Motor neuron (in vitro differentiated cells): ENCODE measurements around the gene INPP5J. TPM values are rescaled to one million over a fixed set of nuclear protein-coding genes. Genes with fewer than 3 reads are reported as not detected.
A peak's percentile ranks its signal among the peaks of the same experiment; 100 is the strongest.
"Not testable (repeated sequence)": the region's sequence is repeated elsewhere in the genome, so short reads cannot be mapped to it uniquely, and the experiment has no call there.

Experiments used
- ATAC-seq, 8 experiments: fragments of 200-7000 bp; cut with Tn5 transposase; replicated peaks in 6 of 8; 2 replicates each; pipeline ENCODE4 v1.8.0; 2021; ENCODE audit warnings: mild to moderate bottlenecking in 8 of 8, moderate library complexity in 8 of 8
- H3K27ac ChIP-seq, 2 donors: fragments of 250-450 bp; sonication (Bioruptor Pico); 2 replicates each; pipeline ENCODE4 v1.9.0; 2021; ENCODE audit warnings: antibody characterized with exemption in 2 of 2, mild to moderate bottlenecking in 2 of 2, moderate library complexity in 1 of 2
- H3K4me1 ChIP-seq, 2 donors: fragments of 250-450 bp; sonication (Bioruptor Pico); replicated peaks in 1 of 2; 2 replicates each; pipeline ENCODE4 v1.6.1; 2021; ENCODE audit warnings: antibody characterized with exemption in 2 of 2, mild to moderate bottlenecking in 2 of 2, moderate library complexity in 1 of 2
- H3K4me3 ChIP-seq, 5 donors: fragments of 250-450 bp; sonication (Bioruptor Pico); 2 replicates each; pipeline ENCODE4 v1.9.0; 2021; ENCODE audit warnings: antibody characterized with exemption in 5 of 5, mild to moderate bottlenecking in 5 of 5, moderate library complexity in 4 of 5
- WGBS, 10 experiments: fragments of 450-650 bp; shearing (Covaris generic); methylation state at CpG; one replicate each; pipeline ENCODE4 v1.0.0; 2022; 5-methylcytosine and 5-hydroxymethylcytosine counted together
- in situ Hi-C, 9 experiments: fragments of 400-800 bp; cut with MboI; loops; one replicate each; pipeline ENCODE4 v1.15.0; 2021; ENCODE audit warnings: low sequenced_read_pairs in 9 of 9, low pct_unique_long_range_greater_than_20kb in 2 of 9; ENCODE audit not compliant: unreplicated experiment in 9 of 9
- total RNA-seq, 8 experiments: library from RNA; unstranded; fragments of 300-600 nt; gene quantifications; 2 replicates each; pipeline versions ENCODE4 v1.2.3 to v1.2.4, GENCODE V29; 2022

Gene INPP5J
- total RNA-seq, 8 experiments from 2014 or later: 1.2 to 6.0 (median 3.6) TPM

- no peak overlapping the region for H3K27ac ChIP-seq
- peaks cover 5% of the 10 kb centered on the region in 2 donors for H3K4me1 ChIP-seq
- in situ Hi-C loops: no loop called here
- peak overlapping the region in 1 of 5 donors; percentile 69 for H3K4me3 ChIP-seq
- no peak for ATAC-seq
- WGBS, 10 experiments: 23 to 100% (median 100%) methylated on average over 1 to 3 of the region's 4 CpGs; no CpG with 5 or more reads in 7 of the 10 experiments
Measured at GRCh38 chr22:31106001-31106571, 16.7 kb upstream of the INPP5J start.

DNA sequence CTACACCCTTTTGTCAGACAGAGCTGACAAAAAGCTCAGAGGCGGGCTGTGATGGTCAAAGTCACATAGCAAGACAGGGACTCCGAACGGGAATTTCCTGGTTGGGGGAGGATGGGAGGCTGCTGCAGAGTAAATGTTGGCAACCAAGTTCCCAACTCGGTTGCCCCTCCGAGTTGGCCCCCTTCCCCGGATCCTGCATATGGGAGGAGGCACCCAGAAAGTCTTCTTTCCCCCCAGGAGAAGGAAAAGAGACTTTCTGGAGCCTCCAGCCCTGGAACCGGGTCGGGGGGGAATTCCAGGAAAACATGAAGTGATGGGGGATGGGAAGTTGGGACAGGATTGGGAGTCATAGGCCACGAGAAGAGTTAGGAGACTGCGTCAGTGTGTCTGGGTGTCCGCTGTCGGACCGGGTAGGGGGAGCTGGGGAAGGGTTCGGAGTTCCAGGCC is 16.0 kb upstream of the INPP5J start:
- peak overlapping the region; percentile 30 to 69 (median 43) for H3K4me3 ChIP-seq
- WGBS, 10 experiments: 3 to 71% (median 25%) methylated on average over 1 to 9 of the region's 14 CpGs; no CpG with 5 or more reads in 4 of the 10 experiments
- peak in 2 of 8 experiments; percentile 7 to 13 for ATAC-seq
- in situ Hi-C loops: no loop called here
- H3K27ac ChIP-seq: no peak overlapping the region
- peaks cover 5% of the 10 kb centered on the region in 2 donors for H3K4me1 ChIP-seq

DNA sequence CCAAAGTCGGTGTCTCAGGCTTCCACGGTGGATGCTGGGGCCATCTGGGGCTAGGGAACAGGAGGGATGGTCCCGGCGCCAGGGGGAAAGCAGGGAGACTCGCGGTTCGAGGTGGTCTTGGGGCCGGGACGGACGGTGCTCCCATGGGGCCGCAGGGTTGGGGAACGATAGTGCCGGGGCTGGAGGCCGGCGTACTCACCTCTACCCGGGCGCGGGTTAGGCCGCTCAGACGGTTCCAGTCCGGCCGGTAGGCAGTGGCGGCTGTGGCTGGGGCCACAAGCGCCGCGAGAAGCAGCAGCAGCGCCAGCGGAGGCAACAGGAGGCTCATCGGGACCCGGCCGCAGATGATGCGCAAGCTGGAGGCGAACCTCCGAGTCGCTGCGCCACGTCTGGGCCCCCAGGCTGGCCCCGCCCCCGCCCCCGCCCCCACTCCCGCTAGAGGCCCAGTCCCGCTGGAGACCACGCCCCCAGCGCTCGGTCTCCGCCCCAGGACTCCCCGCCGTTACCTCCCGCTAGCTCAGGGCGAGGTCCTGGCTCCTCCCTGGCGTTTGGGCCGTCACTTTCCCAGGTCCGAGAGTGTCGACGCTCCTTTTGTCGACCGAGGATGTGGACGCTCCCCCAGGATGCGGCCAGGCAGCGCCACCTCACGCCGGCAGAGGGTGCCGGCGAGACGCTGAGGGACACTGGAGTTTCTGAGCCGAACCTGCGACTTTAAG is 15.4 kb upstream of the INPP5J start, which contains the start of gene SELENOM:
SELENOM (minus strand) TSS at position 391 of the 716 bp plus-strand sequence; CDS start at position 328, 63 bp downstream.
- peaks cover 5% of the 10 kb centered on the region in 2 donors for H3K4me1 ChIP-seq
- peak within 1 kb of the TSS; percentile 30 to 69 (median 43) for H3K4me3 ChIP-seq
- peak within 1 kb of the TSS; percentile 13 to 43 for H3K27ac ChIP-seq
- in situ Hi-C loops: no loop called here
- peak; percentile 84 to 99 (median 98) for ATAC-seq
- WGBS, 10 experiments: 0 to 4% (median 0%) methylated on average over 1 to 12 of the region's 67 CpGs; no CpG with 5 or more reads in 5 of the 10 experiments

DNA sequence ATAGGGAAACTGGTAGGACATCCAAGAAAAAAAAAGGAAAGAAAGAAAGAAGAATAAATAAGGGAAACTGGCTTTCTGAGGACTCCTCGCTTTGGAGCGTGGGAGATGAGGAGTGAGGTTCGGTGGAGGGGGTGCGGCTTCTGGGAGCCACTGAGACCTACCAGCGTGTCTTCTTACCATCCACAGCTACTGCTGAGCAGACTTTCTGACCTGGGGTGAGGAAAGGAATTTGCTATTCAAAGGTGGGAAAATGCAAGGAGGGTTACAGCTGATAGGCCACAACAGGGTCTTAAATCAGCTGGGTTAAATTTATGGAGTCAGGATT is 14.9 kb upstream of the INPP5J start:
- Histone ChIP-seq H3K27ac (no peak overlapping the region), H3K4me3 (peak overlapping the region; percentile 30 to 69 (median 43)), H3K4me1 (peaks cover 5% of the 10 kb centered on the region in 2 donors)
- whole genome bisulfite sequencing, 10 experiments: 0 to 20% (median 3%) methylated on average over 1 to 5 of the region's 5 CpGs; no CpG with 5 or more reads in 1 of the 10 experiments
- peak in 5 of 8 experiments; percentile 5 to 30 (median 27) for ATAC-seq
- in situ Hi-C loops: no loop called here

- in situ Hi-C loops, H3K4me1 ChIP-seq, H3K27ac ChIP-seq, ATAC-seq, H3K4me3 ChIP-seq: not testable (repeated sequence)
- 57 to 100% (median 90%) methylated on average over 1 to 6 of the region's 7 CpGs; no CpG with 5 or more reads in 3 of the 10 experiments for WGBS, 10 experiments
Measured at GRCh38 chr22:31112547-31113091, 10.1 kb upstream of the INPP5J start.

DNA sequence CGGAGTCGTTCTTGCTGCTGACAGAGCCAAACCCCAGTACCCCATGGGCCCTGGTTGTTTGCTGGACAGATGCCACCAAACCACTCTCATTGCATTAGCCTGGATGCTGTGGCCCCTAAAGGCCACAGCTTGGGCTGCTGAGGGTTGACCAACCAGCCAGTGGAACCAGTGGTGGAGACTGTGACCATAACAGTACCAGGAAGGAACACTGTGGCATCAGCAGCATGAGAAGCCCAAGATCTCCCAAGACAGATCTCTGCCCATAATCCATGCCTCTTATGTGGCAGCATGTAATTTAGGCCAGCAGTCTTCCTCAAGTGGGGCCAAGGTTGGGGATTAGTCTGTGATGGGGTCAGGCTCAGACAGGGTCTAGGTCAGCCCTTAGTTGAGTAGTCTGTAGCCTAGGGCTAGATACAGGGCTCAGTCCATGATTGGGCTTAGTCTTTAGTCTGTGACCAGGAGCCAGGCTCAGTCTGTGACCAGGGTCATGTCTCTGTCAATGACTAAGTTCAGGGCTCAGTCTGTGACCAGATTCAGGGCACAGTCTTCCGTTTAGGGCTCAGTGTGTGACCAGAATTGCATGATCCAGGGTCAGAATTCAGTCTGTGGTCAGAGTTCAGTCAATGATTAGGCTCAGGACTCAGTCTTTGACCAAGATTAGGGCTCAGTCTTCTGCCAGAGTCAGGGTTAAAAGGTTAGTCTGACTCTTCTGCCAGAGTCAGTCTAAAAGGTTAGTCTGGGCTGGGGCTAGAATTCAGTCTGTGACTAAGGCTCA is 4.5 kb upstream of the INPP5J start:
- peaks cover 11 to 13% of the 10 kb centered on the region in 2 donors for H3K4me1 ChIP-seq
- H3K4me3 ChIP-seq: no peak overlapping the region
- H3K27ac ChIP-seq: no peak overlapping the region
- ATAC-seq: no peak
- 42 to 100% (median 67%) methylated on average over 1 to 3 of the region's 3 CpGs; no CpG with 5 or more reads in 3 of the 10 experiments for WGBS, 10 experiments
- in situ Hi-C loops: no loop called here

DNA sequence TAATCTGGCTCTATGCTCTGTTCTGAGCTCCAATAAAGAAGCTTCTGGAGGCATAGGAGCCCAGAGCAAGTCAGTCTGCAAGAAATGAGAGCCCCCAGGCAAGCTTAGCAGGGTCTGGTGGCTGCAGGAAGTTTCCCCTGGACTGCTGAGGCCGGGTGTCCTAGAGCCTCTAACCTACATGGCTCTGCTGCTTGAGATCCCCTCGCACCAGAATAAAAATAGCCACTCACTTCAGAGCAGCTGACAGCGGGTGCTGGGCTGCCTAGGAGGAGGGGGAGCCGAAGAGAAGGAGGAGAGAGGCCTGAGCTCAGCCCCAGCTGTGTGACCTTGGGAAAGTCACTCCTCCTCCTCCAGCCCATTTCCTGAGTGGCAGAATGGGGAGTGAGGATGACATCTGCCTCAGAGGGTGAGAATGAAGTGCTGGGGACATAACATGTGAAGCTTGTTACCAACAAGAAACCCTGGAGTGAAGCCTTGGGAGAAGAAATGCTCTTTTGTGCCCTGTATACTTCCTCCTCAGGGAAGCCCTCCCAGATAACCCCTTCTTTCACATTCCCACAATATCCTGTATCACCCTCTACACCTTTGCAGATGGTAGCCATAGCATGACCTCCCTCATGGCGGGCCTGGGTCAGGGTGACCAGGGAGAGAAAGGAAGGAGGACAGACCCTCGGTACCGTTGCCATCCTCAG is 3.6 kb upstream of the INPP5J start:
- 31 to 49% (median 36%) methylated on average over 2 to 5 of the region's 7 CpGs; no CpG with 5 or more reads in 6 of the 10 experiments for WGBS, 10 experiments
- peaks cover 11 to 17% of the 10 kb centered on the region in 2 donors for H3K4me1 ChIP-seq
- in situ Hi-C loops: no loop called here

DNA sequence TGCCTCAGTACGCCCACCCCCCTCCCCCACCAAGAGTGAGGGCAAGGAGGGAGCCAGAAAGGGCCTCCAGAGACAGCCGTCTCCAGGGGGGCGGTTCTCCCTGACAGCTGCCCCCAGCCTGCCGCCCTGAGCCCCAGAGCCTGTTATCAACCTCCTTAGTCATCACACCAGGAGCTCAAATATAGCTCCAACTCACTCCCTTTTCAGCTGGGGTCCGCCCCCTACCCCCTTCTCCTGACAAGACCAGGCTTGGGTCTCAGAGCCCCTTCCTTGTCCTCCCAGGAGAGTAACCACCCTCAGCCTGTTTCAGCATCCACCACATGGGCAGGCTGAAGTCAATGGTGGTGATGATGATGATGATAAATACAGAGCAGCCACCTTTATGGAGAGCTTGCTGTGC is 2.5 kb upstream of the INPP5J start:
- WGBS, 10 experiments: 67 to 100% methylated on average over 1 of the region's 5 CpGs; no CpG with 5 or more reads in 8 of the 10 experiments
- in situ Hi-C loops: no loop called here
- Histone ChIP-seq H3K4me3 (no peak overlapping the region), H3K4me1 (peaks cover 11 to 17% of the 10 kb centered on the region in 2 donors), H3K27ac (no peak overlapping the region)
- peak in 2 of 8 experiments; percentile 9 for ATAC-seq

More for the DNA sequence above, 3.6 kb upstream of the INPP5J start:
- Histone ChIP-seq H3K27ac (no peak overlapping the region), H3K4me3 (no peak overlapping the region)
- ATAC-seq: no peak

GRCh38 chr22:31120642-31121041 is 2.1 kb upstream of the INPP5J start:
- H3K4me1 ChIP-seq: peaks cover 11 to 17% of the 10 kb centered on the region in 2 donors
- H3K27ac ChIP-seq: no peak overlapping the region
- in situ Hi-C loops: no loop called here
- no peak for ATAC-seq
- 88% methylated on average over 1 of the region's 1 CpG; no CpG with 5 or more reads in 9 of the 10 experiments for WGBS, 10 experiments
- H3K4me3 ChIP-seq: no peak overlapping the region

GRCh38 chr22:31121403-31121802 is 1.4 kb upstream of the INPP5J start:
- Histone ChIP-seq H3K27ac (no peak overlapping the region), H3K4me3 (no peak overlapping the region), H3K4me1 (peaks cover 11 to 17% of the 10 kb centered on the region in 2 donors)
- in situ Hi-C loops: no loop called here
- ATAC-seq: no peak
- 80 to 100% (median 97%) methylated on average over 1 to 4 of the region's 4 CpGs; no CpG with 5 or more reads in 5 of the 10 experiments for WGBS, 10 experiments

DNA sequence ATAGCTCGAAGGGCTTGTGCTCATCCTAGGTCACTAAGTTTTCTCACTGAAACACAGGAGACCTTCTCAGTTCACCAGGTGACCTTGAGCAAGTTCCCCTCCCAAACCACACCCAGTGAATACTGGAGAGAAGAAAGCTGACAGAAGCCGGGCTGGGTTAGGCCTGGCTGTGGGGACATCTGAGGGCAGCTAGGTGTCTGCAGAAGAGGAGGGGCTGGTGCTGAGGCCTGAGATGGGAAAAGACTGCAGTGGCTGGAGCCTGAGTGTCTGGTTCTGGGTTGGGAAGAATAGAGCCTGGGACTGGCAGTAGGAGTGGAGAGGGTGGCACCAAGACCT is 602 bp upstream of the INPP5J start:
- H3K4me3 ChIP-seq: no peak overlapping the region
- H3K4me1 ChIP-seq: peaks cover 11 to 17% of the 10 kb centered on the region in 2 donors
- WGBS, 10 experiments: 82 to 100% (median 93%) methylated on average over 1 to 2 of the region's 2 CpGs; no CpG with 5 or more reads in 4 of the 10 experiments
- peak in 5 of 8 experiments; percentile 3 to 13 (median 9) for ATAC-seq
- no peak overlapping the region for H3K27ac ChIP-seq
- in situ Hi-C loops: no loop called here

DNA sequence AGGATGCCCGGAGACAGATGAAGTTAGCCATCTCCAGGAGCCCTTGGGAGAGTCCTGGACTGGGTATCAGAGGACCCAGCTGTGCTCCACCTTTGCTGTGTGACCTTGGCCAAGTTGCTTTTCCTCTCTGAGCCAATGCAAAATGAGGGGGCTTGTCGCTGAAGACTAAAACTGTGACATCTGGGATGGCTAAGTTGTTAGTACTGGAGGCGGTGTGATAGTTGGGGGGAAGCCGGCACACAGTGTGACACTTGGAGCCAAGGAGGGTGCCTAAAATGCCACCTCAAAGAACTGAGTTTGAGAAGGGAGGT is 481 bp downstream of the INPP5J start:
- Histone ChIP-seq H3K4me1 (peaks cover 11 to 17% of the 10 kb centered on the region in 2 donors), H3K4me3 (peak overlapping the region; percentile 49 to 85 (median 57)), H3K27ac (peak overlapping the region in 1 of 2 donors; percentile 60)
- peak in 1 of 8 experiments; percentile 20 for ATAC-seq
- 40 to 83% (median 65%) methylated on average over 1 to 4 of the region's 4 CpGs; no CpG with 5 or more reads in 3 of the 10 experiments for WGBS, 10 experiments
- in situ Hi-C loops: no loop called here
